Transverse colon (tissue), 4 donors: ENCODE measurements around the gene BCAR3. TPM values are rescaled to one million over a fixed set of nuclear protein-coding genes. Genes with fewer than 3 reads are reported as not detected.

Source experiments
- DNase-seq: peaks from one replicate; pipeline ENCODE4 v3.0.0-alpha.2; 2019
- H3K27ac ChIP-seq, 4 donors: fragments of 200-600 bp; sonication (generic); 2 replicates each; pipeline ENCODE4 v1.5.1; 2016 to 2018; ENCODE audit warnings: inconsistent platforms in 4 of 4
- H3K27me3 ChIP-seq: fragments of 200-600 bp; sonication (generic); 2 replicates; pipeline ENCODE4 v1.5.1; 2017; ENCODE audit warnings: inconsistent platforms
- H3K36me3 ChIP-seq, 4 donors: fragments of 200-600 bp; sonication (generic); 2 replicates each; pipeline ENCODE4 v1.5.1; 2017 to 2019; ENCODE audit warnings: inconsistent platforms in 4 of 4
- H3K4me1 ChIP-seq, 4 donors: fragments of 200-600 bp; sonication (generic); 2 replicates each; pipeline ENCODE4 v1.5.1; 2017 to 2020; ENCODE audit warnings: inconsistent platforms in 4 of 4
- H3K4me3 ChIP-seq, 4 donors: fragments of 200-600 bp; sonication (generic); 1 replicate in 1 of 4; 2 replicates in 3 of 4; pipeline versions ENCODE4 v1.5.1 to v1.6.1; 2017 to 2019; ENCODE audit warnings: inconsistent platforms in 4 of 4
- H3K9me3 ChIP-seq, 2 donors: fragments of 200-600 bp; sonication (generic); 2 replicates each; pipeline ENCODE4 v1.5.1; 2017 to 2019; ENCODE audit warnings: inconsistent platforms in 2 of 2
- EP300 ChIP-seq: sonication (generic); formaldehyde crosslinking; IDR thresholded peaks from one replicate; pipeline ENCODE4 v1.6.1; 2017; ENCODE audit warnings: antibody characterized with exemption, low read depth
- POLR2A ChIP-seq: fragments of 450-650 bp; IDR thresholded peaks from one replicate; pipeline ENCODE4 v1.6.1; 2016; ENCODE audit warnings: antibody characterized with exemption, mild to moderate bottlenecking, moderate library complexity
- POLR2AphosphoS5 ChIP-seq, 3 donors: sonication (generic); formaldehyde crosslinking; IDR thresholded peaks; one replicate each; pipeline ENCODE4 v1.6.1; 2016; ENCODE audit warnings: antibody characterized with exemption in 3 of 3
- WGBS, 2 donors: methylation state at CpG; one replicate each; pipeline ENCODE4 v1.1.5; 2018; ENCODE audit warnings: low coverage in 1 of 2; 5-methylcytosine and 5-hydroxymethylcytosine counted together
- in situ Hi-C, 4 donors: fragments of 200-750 bp; cut with MboI; loops; one replicate each; pipeline versions ENCODE4 v1.15.0 to v1.15.1; 2017; ENCODE audit warnings: low sequenced_read_pairs in 3 of 4, low pct_ligation_motif_present in 1 of 4, low pct_unique_long_range_greater_than_20kb in 1 of 4
- intact Hi-C: fragments of 100-400 bp; cut with DNase I; formaldehyde crosslinking; loops from one replicate; pipeline ENCODE4 v1.15.1; 2023; ENCODE audit warnings: low total_unique reads
- total RNA-seq, 4 donors: library from RNA; depleted of rRNA; stranded (reverse); fragments of >200 nt; gene quantifications; one replicate each; pipeline ENCODE4 v1.1.0, GENCODE V29; 2016
- TF ChIP-seq, protein P1 (sequence below), 5 experiments: fragments of 200-600 bp in 3 of 5; fragments of 450-650 bp in 2 of 5; sonication (generic) in 3 of 5; IDR thresholded peaks; 1 replicate in 2 of 5; 2 replicates in 3 of 5; pipeline ENCODE4 v1.5.1; 2016 to 2017; ENCODE audit warnings: antibody characterized with exemption in 5 of 5, inconsistent platforms in 3 of 5, mild to moderate bottlenecking in 2 of 5, moderate library complexity in 1 of 5

Gene BCAR3
- total RNA-seq, 4 donors from 2014 or later = 12.3 to 71.7 (median 40.5) TPM

DNA sequence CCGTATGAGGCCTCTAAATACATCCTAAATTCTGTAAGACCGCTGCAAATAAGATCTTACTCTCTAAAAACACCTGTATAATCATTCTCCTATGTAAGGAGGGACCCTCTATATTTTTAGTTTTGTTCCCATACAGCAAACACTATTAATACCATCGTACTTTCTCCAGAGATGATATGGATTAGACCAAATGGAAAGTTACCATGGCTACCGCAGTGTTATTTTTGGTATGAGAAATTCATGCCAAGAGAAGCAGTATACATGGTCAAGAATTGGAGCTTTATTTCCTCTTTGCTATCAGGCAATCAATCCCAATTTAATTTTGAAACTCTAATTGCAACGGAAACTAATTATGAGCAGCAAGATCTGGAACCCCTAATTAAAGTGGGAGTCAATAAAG is 70.0 kb downstream of the BCAR3 start:
- peaks cover 23 to 42% (median 36%) of the 10 kb centered on the region in 4 donors for H3K4me1 ChIP-seq
- DNase-seq = no peak
- no peak overlapping the region for H3K4me3 ChIP-seq
- TF ChIP-seq POLR2A (no peak), POLR2AphosphoS5 (IDR thresholded peaks at IDR 0.05) (no peak), EP300 (no peak)
- TF ChIP-seq, protein P1, sequence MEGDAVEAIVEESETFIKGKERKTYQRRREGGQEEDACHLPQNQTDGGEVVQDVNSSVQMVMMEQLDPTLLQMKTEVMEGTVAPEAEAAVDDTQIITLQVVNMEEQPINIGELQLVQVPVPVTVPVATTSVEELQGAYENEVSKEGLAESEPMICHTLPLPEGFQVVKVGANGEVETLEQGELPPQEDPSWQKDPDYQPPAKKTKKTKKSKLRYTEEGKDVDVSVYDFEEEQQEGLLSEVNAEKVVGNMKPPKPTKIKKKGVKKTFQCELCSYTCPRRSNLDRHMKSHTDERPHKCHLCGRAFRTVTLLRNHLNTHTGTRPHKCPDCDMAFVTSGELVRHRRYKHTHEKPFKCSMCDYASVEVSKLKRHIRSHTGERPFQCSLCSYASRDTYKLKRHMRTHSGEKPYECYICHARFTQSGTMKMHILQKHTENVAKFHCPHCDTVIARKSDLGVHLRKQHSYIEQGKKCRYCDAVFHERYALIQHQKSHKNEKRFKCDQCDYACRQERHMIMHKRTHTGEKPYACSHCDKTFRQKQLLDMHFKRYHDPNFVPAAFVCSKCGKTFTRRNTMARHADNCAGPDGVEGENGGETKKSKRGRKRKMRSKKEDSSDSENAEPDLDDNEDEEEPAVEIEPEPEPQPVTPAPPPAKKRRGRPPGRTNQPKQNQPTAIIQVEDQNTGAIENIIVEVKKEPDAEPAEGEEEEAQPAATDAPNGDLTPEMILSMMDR (IDR thresholded peaks at IDR 0.05) = no peak
- 87 to 90% methylated on average over 5 of the region's 5 CpGs for WGBS, 2 donors
- no peaks in the 10 kb centered on the region for H3K9me3 ChIP-seq
- H3K27me3 ChIP-seq = no peaks in the 10 kb centered on the region
- in situ Hi-C loops = loop anchor here in 2 of 4 donors (25.0 kb wide), 1 partner anchor 174 kb away; the partner anchor contains the start of gene FNBP1L (in 2 of the 2)
- intact Hi-C loops = loop anchor here (5.0 kb wide), 1 partner anchor 949 kb away; no protein-coding TSS in a partner anchor
- no peaks in the 10 kb centered on the region for H3K36me3 ChIP-seq
- H3K27ac ChIP-seq = no peak overlapping the region

DNA sequence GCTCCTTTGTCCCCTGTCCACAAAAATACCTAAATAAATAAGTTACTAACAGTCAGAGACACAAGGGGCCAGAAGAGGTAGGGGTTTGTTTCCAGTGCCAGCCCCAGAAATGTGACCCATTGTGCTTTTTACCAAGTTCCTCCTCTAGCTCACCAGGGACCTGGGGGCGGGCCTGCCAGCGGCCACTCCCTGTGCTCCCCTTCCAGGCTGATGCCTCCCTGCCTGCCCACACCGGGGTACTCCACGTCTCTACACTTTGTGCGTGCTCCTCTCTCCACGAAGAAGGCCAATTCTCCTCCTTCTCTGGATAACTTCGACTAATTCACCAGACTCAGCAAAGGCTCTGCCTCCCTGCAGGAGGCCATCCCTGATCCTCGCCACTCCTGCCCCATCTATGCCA is 72.1 kb downstream of the BCAR3 start:
- no peak overlapping the region for H3K4me3 ChIP-seq
- no peaks in the 10 kb centered on the region for H3K27me3 ChIP-seq
- in situ Hi-C loops = loop anchor here in 2 of 4 donors (25.0 kb wide), 1 partner anchor 172 kb away; the partner anchor contains the start of gene FNBP1L (in 2 of the 2)
- intact Hi-C loops = no loop called here
- no peak overlapping the region for H3K27ac ChIP-seq
- H3K4me1 ChIP-seq = peaks cover 6 to 21% (median 15%) of the 10 kb centered on the region in 4 donors
- 90% methylated on average over 8 of the region's 8 CpGs; no CpG with 5 or more reads in 1 of the 2 donors for WGBS, 2 donors
- no peaks in the 10 kb centered on the region for H3K9me3 ChIP-seq
- DNase-seq = no peak
- TF ChIP-seq POLR2A (no peak), POLR2AphosphoS5 (IDR thresholded peaks at IDR 0.05) (no peak), EP300 (no peak)
- TF ChIP-seq, protein P1 (IDR thresholded peaks at IDR 0.05) = no peak
- no peaks in the 10 kb centered on the region for H3K36me3 ChIP-seq

DNA sequence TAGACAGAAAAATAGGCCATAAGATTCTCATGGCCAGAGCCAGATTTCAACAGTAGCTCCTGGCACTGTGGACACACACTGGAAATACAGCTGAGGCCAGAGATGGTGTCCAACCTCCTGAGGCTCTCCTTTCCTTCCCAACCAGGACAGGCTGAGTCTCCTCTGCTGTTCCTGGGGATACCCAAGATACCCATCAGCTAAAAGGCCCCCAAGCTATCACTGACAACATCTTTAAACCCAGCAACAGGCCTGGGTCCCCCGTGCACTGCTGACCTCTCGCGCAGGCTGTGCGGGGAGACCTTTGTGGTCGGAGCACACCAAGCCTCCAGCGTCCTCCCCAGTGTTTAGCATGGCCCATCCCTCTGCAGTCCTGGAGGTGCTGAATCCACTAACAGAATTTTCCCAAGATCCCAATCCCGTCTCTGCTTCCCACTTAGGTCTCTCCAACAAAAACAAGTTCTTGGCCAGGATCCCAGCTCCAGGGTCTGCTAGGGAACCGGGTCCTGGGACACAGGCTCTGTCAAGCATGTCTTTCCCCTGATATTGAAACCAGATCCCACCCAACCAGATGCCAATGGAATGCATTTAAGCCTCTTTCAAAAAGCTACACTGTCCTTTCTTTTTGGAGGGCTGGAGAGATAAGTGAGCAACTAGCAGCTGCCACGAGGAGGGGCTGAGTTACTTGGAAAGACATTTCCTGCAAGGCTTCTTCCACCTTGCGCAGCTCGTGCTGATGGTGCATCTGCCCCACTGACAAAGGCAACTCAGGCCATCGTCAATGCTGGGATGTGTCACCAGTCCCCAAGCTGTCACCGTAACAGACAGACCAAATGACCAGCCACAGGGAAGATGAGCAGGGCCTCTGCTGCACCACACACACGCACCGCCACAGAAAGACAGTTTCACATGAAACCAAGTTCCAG is 73.2 kb downstream of the BCAR3 start:
- Histone ChIP-seq H3K4me1 (peaks cover 0 to 10% (median 4%) of the 10 kb centered on the region in 4 donors), H3K4me3 (no peak overlapping the region), H3K9me3 (no peaks in the 10 kb centered on the region), H3K36me3 (no peaks in the 10 kb centered on the region), H3K27ac (no peak overlapping the region), H3K27me3 (no peaks in the 10 kb centered on the region)
- intact Hi-C loops (no loop called here), in situ Hi-C loops (loop anchor here in 2 of 4 donors (25.0 kb wide), 1 partner anchor 171 kb away; the partner anchor contains the start of gene FNBP1L (in 2 of the 2))
- DNase-seq = no peak
- WGBS, 2 donors = 61 to 71% methylated on average over 6 to 15 of the region's 15 CpGs
- TF ChIP-seq POLR2A (no peak), EP300 (no peak), POLR2AphosphoS5 (IDR thresholded peaks at IDR 0.05) (no peak)
- TF ChIP-seq, protein P1 (IDR thresholded peaks at IDR 0.05) = no peak

DNA sequence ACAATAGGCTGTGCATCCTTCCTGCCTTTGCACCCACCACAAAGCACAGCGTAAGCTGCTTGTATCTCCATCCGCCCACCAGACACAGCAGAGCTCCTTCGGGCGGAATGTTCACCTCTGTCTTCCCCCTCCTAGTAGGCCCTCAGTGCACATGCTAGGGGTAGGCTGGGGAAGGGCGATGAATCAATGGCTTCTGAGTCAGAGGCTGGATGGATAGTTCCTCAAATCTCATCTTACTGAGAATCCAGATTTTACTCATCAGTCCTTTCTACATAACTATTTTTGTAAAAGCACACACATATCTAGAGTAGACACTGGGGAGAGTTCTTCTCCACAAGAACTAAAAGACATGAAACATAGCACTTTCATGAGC is 73.8 kb downstream of the BCAR3 start:
- H3K27ac ChIP-seq = no peak overlapping the region
- TF ChIP-seq EP300 (no peak), POLR2AphosphoS5 (IDR thresholded peaks at IDR 0.05) (no peak)
- no peak overlapping the region for H3K4me3 ChIP-seq
- H3K4me1 ChIP-seq = peaks cover 0 to 4% (median 2%) of the 10 kb centered on the region in 4 donors
- WGBS, 2 donors = 70 to 86% methylated on average over 2 to 5 of the region's 5 CpGs
- H3K9me3 ChIP-seq = no peaks in the 10 kb centered on the region
- H3K36me3 ChIP-seq = no peaks in the 10 kb centered on the region
- intact Hi-C loops = no loop called here
- no peaks in the 10 kb centered on the region for H3K27me3 ChIP-seq
- DNase-seq = no peak
- in situ Hi-C loops = loop anchor here in 2 of 4 donors (25.0 kb wide), 1 partner anchor 170 kb away; the partner anchor contains the start of gene FNBP1L (in 2 of the 2)
